ENCODE data around the gene LENG8. TPM values are rescaled to one million over a fixed set of nuclear protein-coding genes. Genes with fewer than 3 reads are reported as not detected.

LENG8 gene
- total and polyA plus RNA-seq, 10 of the 15 experiments (the other 5 are each of a cell fraction or from before 2014, with no cell fraction given), result 2.3 to 145 (median 34.4) TPM

GRCh38 chr19:54464044-54464629, 15.1 kb downstream of the LENG8 start (continued):
- TF ChIP-seq SP1 (IDR thresholded peaks at IDR 0.05; ENCODE audit: low read depth, low read length), result peak; percentile 75
- TF ChIP-seq PBX3 (IDR thresholded peaks at IDR 0.05; ENCODE audit: insufficient replicate concordance, low read depth, low read length), result peak; percentile 33
- TF ChIP-seq CREB1 (IDR thresholded peaks at IDR 0.05; ENCODE audit: low read depth), result 0 out of 2 replicates have a peak, but pooled peaks have one; percentile 3
- TF ChIP-seq E4F1 (IDR thresholded peaks at IDR 0.05; ENCODE audit: borderline replicate concordance, partially characterized antibody), result no peak

- FAIRE-seq (no peak), DNase-seq (ENCODE audit: low read depth, low spot score) (no peak), ATAC-seq (peak; percentile 84)
- ChIA-PET SMC1A (ENCODE audit: uncharacterized antibody, unreplicated experiment) (no interaction called here), CTCF (interaction anchor here (1.5 kb wide), 1 partner anchor 16 kb away, joined by 4 read pairs; the partner anchor contains the start of gene LENG8), RAD21 (ENCODE audit: unreplicated experiment) (no interaction called here), POLR2A (no interaction called here)
- intact Hi-C loops (cut with micrococcal nuclease; ENCODE audit: unreplicated experiment) (loop anchor here (1.0 kb wide), 1 partner anchor 152 kb away; no protein-coding TSS in a partner anchor), in situ Hi-C loops (cut with MboI) (loop anchor here (10.0 kb wide), 1 partner anchor 1190 kb away; the partner anchor contains the start of gene U2AF2)
- Histone ChIP-seq H3K27me3 (replicated peaks in 1 of 2; ENCODE audit: control insufficient read depth in 2 of 2, insufficient read depth in 2 of 2, low read length in 1 of 2) (no peaks in the 10 kb centered on the region), H3K9ac (ENCODE audit: control insufficient read depth, insufficient read depth, low read length) (peak overlapping the region; percentile 59), H3K36me3 (ENCODE audit: control insufficient read depth in 2 of 2, insufficient read depth in 2 of 2, low read length in 1 of 2) (peaks cover 3 to 15% of the 10 kb centered on the region in 2 experiments; a peak in 3 of 4 replicates), H3K4me3 (peak overlapping the region; percentile 73), H3K4me1 (ENCODE audit: control insufficient read depth, insufficient read depth, low read length) (peaks cover 12% of the 10 kb centered on the region), H2AFZ (ENCODE audit: control insufficient read depth, low read depth, low read length) (peak overlapping the region; percentile 93), H3K27ac (ENCODE audit: control insufficient read depth, insufficient read depth) (peak overlapping the region; percentile 81), H3K9me3 (replicated peaks; ENCODE audit: control insufficient read depth, insufficient read depth, low read length) (no peaks in the 10 kb centered on the region), H3K4me2 (ENCODE audit: control insufficient read depth, insufficient read depth) (peak overlapping the region; percentile 95), H4K20me1 (ENCODE audit: control insufficient read depth, insufficient read depth) (no peaks in the 10 kb centered on the region), H3K79me2 (ENCODE audit: control insufficient read depth, insufficient read depth, low read length) (peaks cover 14% of the 10 kb centered on the region)
- no TSS peak for BruUV-seq (replicated peaks)
- 12% methylated on average over 35 of the region's 87 CpGs for WGBS (ENCODE audit: insufficient coverage, insufficient replicate concordance, low lambda C conversion rate, missing lambda C conversion rate)
- TF ChIP-seq NFXL1 (IDR thresholded peaks at IDR 0.05; ENCODE audit: borderline replicate concordance), result no peak
- peak; percentile 93 for TF ChIP-seq RELB (IDR thresholded peaks at IDR 0.05; ENCODE audit: low read depth)
- 0 out of 2 replicates have a peak, but pooled peaks have one; percentile 31 for TF ChIP-seq TAF1 (IDR thresholded peaks at IDR 0.05; ENCODE audit: borderline replicate concordance, low read depth, low read length)
- no peak for TF ChIP-seq MYC (IDR thresholded peaks at IDR 0.05; ENCODE audit: insufficient read depth, insufficient read length, insufficient replicate concordance, low read length, severe bottlenecking)
- no peak for TF ChIP-seq CHD2 (IDR thresholded peaks at IDR 0.05; ENCODE audit: borderline replicate concordance, low read depth, low read length)
- TF ChIP-seq MLLT1 (IDR thresholded peaks at IDR 0.05), result 0 out of 2 replicates have a peak, but pooled peaks have one; percentile 43
- TF ChIP-seq LARP7 (IDR thresholded peaks at IDR 0.05), result peak; percentile 65; the same call in 1 of the 2 replicates
- TF ChIP-seq STAT1 (conservative IDR thresholded peaks at IDR 0.05), result peak; percentile 83; the same call in 1 of the 2 replicates
- TF ChIP-seq SP1 (IDR thresholded peaks at IDR 0.05; ENCODE audit: low read depth, low read length), result peak; percentile 55
- TF ChIP-seq CHD1 (IDR thresholded peaks at IDR 0.05; ENCODE audit: low read depth, low read length), result no peak
These were observed 15.8 kb downstream of the LENG8 start for GRCh38 chr19:54464630-54465425.

Measured in GM12878 (cell line).